ENCODE results near the gene PRR16. TPM values are rescaled to one million over a fixed set of nuclear protein-coding genes. Genes with fewer than 3 reads are reported as not detected.

Gene PRR16
- total RNA-seq, 1 donor from 2014 or later: 5.2 TPM

GRCh38 chr5:120516805-120517204 lies 52.7 kb downstream of the PRR16 start:
- DNase-seq: no peak

GRCh38 chr5:120517607-120518252 lies 53.6 kb downstream of the PRR16 start:
- no peak for DNase-seq

GRCh38 chr5:120518581-120518980 lies 54.5 kb downstream of the PRR16 start:
- no peak for DNase-seq

GRCh38 chr5:120527251-120527650 lies 63.2 kb downstream of the PRR16 start:
- DNase-seq: no peak

- DNase-seq: no peak
Measured at GRCh38 chr5:120528609-120529008, 64.5 kb downstream of the PRR16 start.

- DNase-seq: no peak
Measured at GRCh38 chr5:120529386-120529785, 65.3 kb downstream of the PRR16 start.

- DNase-seq: no peak
Measured at GRCh38 chr5:120531215-120531614, 67.1 kb downstream of the PRR16 start.

- no peak for DNase-seq
Measured at GRCh38 chr5:120532835-120533234, 68.7 kb downstream of the PRR16 start.

- no peak for DNase-seq
Measured at GRCh38 chr5:120533581-120533980, 69.5 kb downstream of the PRR16 start.

- DNase-seq: no peak
Measured at GRCh38 chr5:120535900-120536299, 71.8 kb downstream of the PRR16 start.

GRCh38 chr5:120538149-120538548 lies 74.0 kb downstream of the PRR16 start:
- DNase-seq: no peak

- no peak for DNase-seq
Measured at GRCh38 chr5:120538644-120539043, 74.5 kb downstream of the PRR16 start.

GRCh38 chr5:120539471-120539870 lies 75.4 kb downstream of the PRR16 start:
- DNase-seq: no peak

GRCh38 chr5:120540097-120540496 lies 76.0 kb downstream of the PRR16 start:
- no peak for DNase-seq

GRCh38 chr5:120544043-120544442 lies 79.9 kb downstream of the PRR16 start:
- DNase-seq: no peak

- DNase-seq: no peak
Measured at GRCh38 chr5:120545007-120545406, 80.9 kb downstream of the PRR16 start.

GRCh38 chr5:120545951-120546350 lies 81.9 kb downstream of the PRR16 start:
- no peak for DNase-seq

GRCh38 chr5:120546922-120547321 lies 82.8 kb downstream of the PRR16 start:
- DNase-seq: no peak

GRCh38 chr5:120550358-120550757 lies 86.3 kb downstream of the PRR16 start:
- no peak for DNase-seq

- no peak for DNase-seq
Measured at GRCh38 chr5:120552638-120553037, 88.5 kb downstream of the PRR16 start.

- DNase-seq: no peak
Measured at GRCh38 chr5:120555345-120555744, 91.2 kb downstream of the PRR16 start.

- no peak for DNase-seq
Measured at GRCh38 chr5:120564013-120564412, 99.9 kb downstream of the PRR16 start.

GRCh38 chr5:120567066-120567465 lies 103.0 kb downstream of the PRR16 start:
- DNase-seq: no peak

GRCh38 chr5:120567921-120568320 lies 103.8 kb downstream of the PRR16 start:
- no peak for DNase-seq

GRCh38 chr5:120568711-120569110 lies 104.6 kb downstream of the PRR16 start:
- no peak for DNase-seq

Data from tongue (tissue), 2 donors.